ENCODE measurements around the gene EPG5.
"Not testable (repeated sequence)": the region's sequence is repeated elsewhere in the genome, so short reads cannot be mapped to it uniquely, and the experiment has no call there.

EPG5 gene

DNA sequence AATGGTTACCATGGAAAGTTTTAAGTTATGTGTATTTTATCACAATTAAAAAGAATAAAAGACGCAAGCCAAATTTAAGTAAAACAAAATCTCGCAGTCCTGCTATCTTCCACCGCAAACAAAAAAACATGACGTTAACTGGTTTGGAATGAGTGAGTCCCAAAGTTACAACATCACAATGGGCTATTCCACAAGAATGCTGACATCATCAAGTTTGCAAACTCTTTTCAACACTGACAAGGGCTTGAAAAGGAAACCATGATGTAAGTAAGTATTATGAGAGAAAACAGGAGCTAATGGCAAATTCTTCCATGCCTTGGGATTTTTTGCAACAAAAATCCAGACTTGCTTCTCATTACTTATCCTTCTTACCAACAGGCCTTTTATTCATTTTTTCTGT is 110.6 kb downstream of the EPG5 start:
- no peak for DNase-seq (ENCODE audit: extremely low read depth, low read depth)
- TF ChIP-seq CTCF (IDR thresholded peaks at IDR 0.05; ENCODE audit: low read depth, low read length): no peak

DNA sequence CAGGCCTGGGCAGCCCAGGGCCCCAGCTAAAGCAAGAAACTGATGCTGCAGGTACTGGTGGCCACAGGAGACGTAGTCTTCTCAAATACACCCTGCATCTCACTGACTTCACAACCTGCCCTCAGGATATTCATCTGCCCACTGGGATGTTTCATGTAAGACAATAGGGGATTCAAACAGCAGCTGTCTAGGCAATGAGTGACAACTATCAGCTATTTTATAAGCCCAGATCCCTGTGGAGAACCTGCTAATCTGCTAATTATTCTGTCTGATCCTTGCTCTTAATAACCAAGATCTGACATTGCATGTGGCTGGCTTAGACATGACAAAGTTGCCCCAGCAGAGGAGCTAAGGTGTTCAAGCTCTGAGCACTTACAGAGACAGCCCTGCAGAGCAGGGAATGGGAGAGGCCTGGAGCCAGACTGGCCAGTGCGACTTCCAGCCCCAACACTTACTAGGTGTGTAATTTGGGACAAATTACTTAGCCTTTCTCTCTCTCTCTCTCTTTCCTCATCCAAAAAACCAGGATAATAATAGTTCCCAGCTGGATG is 113.0 kb downstream of the EPG5 start:
- DNase-seq (ENCODE audit: extremely low read depth, low read depth): no peak
- no peak for TF ChIP-seq CTCF (IDR thresholded peaks at IDR 0.05; ENCODE audit: low read depth, low read length)

DNA sequence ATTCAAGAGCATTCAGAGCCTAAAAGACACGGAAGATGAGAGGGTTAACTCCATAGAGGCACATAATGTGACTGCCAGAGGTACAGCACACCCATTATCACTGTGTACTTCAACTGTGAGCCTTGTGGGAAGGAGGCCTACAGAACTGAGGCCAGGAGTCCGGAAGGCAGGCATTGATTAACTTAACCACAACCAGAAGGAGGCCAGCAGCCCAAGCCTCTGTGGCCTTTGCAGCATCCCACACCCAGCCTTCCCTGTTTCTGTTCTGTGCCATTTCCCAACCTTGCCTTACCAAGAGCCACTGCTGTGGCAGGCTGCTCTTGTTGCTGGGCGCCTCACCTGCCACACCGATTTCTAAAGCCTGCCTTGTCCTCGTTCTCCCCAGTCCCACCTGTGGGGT is 114.5 kb downstream of the EPG5 start:
- DNase-seq (ENCODE audit: extremely low read depth, low read depth): no peak
- TF ChIP-seq CTCF (IDR thresholded peaks at IDR 0.05; ENCODE audit: low read depth, low read length): no peak

- TF ChIP-seq CTCF (IDR thresholded peaks at IDR 0.05; ENCODE audit: low read depth, low read length): no peak
- DNase-seq (ENCODE audit: extremely low read depth, low read depth): no peak
Observed at GRCh38 chr18:45851161-45851925, 115.8 kb downstream of the EPG5 start.

- DNase-seq (ENCODE audit: extremely low read depth, low read depth): no peak
- TF ChIP-seq CTCF (IDR thresholded peaks at IDR 0.05; ENCODE audit: low read depth, low read length): peak; percentile 23
Observed at GRCh38 chr18:45850021-45850420, 117.1 kb downstream of the EPG5 start.

DNA sequence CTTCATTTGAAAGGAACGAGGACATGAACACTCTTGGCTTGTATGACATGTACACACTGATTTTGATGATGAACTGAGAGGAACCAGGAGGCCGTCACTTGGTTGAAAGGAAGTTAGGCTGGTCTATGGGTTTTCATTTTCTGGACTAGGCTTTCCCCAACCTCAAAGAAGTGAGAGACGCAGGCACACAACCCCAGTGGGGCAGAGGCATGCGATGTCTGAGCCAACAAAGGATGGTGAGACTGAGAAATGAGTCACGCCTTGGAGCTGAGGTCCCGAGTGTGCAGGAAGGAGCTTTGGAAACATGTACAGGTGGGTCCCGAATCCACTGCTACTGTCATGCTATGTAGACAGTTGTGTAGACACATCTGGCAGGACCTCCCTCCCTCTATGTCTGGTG is 117.6 kb downstream of the EPG5 start:
- no peak for DNase-seq (ENCODE audit: extremely low read depth, low read depth)
- no peak for TF ChIP-seq CTCF (IDR thresholded peaks at IDR 0.05; ENCODE audit: low read depth, low read length)

DNA sequence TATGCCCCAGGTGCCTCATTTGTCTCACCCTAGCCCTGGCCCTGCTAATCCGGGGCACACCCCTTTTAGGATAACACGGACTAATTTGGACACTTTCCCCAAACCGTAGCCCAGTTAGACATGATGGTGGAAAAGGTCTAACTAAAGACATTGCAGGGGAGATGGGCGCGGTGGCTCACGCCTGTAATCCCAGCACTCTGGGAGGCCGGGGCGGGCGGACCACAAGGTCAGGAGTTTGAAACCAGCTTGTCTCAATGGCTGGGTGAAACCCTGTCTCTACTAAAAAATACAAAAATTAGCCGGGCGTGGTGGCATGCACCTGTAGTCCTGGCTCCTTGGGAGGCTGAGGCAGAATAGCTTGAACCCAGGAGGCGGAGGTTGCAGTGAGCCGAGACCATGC is 118.5 kb downstream of the EPG5 start:
- not testable (repeated sequence) for DNase-seq (ENCODE audit: extremely low read depth, low read depth)

- no peak for DNase-seq (ENCODE audit: extremely low read depth, low read depth)
- no peak for TF ChIP-seq CTCF (IDR thresholded peaks at IDR 0.05; ENCODE audit: low read depth, low read length)
Observed at GRCh38 chr18:45847119-45847518, 120.0 kb downstream of the EPG5 start.
